HG02623 (cell line): ENCODE measurements around the gene SEPTIN5.

Experiments
- ATAC-seq: cut with Tn5 transposase; IDR thresholded peaks from one replicate; pipeline ENCODE4 v1.9.1; 2021; ENCODE audit warnings: moderate library complexity; ENCODE audit not compliant: unreplicated experiment

SEPTIN5 gene

DNA sequence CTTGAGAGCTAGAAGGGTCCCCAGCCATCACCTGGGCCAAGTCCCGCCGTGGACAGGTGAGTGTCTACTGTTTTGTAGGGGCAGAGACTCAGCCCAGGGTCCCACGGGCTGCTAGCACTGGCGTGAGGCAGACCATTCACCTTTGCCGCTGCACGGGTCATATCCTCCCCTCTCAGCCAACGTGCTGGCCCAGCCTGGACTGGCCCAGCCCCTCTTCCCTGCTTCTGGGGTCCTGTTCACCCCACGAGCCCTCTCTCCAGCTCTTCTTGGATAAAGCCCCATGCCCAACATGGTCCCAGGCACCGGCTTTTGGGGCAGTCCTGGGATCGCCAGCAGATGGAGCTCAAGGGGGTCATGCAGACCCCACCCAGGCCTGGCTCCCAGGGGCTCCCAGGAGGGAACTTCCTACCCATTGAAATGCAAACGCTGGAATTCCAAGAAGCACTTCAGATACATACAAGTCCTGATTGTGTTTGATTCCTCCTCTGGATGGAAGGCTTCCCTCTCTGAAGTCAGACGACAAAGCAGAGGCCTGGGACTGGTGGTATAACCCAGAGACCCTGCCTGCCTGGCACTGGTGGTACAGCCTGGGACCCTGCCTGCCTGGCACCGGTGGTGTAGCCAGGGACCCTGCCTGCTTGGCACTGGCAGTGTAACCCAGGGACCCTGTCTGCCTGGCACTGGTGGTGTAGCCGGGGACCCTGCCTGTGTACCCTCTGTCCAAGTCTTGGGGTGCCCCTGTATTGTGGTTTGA, 8.9 kb upstream of the SEPTIN5 start:
- no peak for ATAC-seq

DNA sequence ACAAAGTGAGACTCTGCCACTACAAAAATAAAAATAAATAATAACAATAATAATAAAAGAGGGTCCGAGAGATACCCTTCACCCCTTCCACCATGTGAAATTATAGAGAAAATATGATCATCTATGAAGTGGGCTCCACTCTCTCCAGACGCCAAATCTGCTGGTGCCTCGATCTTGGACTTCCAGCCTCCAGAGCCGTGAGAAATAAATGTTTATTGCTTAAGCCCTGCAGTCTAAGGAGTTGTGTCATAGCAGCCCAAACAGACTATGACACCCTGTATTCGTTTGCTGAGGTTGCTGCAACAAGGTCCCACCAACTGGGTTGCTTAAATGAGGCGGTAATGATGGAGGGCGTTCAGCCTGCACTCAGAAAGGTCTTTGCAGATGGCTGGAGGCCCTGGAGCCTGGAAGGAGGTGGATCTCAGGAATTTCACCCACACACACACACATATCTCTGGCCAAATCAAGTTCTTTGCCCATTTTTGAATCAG, 7.6 kb upstream of the SEPTIN5 start:
- ATAC-seq: no peak

DNA sequence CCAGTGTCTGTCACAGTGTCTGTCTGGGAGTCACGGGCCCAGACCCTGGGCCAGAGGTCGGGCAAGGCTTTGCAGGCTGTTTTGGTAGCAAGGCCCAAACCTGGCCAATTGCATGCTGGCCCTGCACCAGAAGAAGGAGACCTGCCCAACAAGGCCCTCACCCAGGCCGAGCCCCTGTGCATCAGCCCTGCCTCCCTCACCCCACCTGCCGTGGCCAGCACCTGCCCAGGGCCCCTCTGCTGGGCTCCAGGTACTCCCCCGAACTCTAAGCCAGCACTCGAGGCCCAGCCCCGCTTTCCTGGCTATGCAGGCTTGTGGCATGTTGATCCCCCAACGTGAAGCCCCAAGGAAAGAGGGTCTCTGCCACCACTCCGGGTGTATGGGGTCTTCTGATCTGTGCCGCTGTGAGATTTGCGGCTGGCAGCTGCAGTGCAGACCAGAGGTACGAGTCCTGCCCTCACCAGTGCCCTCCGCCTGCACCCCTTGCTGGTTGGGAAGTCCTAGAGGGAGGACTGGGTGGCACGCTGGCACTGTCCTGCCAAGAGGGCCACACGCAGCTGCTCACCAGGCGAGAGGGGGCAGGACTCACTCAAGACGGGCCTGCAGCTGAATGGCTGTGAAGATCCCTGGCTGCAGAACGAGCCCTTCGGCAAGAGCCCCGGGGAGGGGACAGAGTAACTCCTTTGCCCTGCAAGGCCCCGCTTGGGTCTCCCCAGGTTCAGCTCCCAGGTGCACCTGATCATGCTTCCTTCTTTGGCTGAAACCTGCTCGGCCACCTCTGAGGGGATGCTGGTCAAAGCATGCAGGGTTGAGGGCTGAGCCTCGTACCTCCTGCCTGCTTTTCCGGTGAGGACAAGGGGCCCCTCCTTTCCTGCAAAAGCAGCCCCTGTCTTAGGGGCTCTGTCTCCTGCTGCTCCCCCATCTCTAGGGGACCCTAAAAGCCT, 6.7 kb upstream of the SEPTIN5 start:
- no peak for ATAC-seq

DNA sequence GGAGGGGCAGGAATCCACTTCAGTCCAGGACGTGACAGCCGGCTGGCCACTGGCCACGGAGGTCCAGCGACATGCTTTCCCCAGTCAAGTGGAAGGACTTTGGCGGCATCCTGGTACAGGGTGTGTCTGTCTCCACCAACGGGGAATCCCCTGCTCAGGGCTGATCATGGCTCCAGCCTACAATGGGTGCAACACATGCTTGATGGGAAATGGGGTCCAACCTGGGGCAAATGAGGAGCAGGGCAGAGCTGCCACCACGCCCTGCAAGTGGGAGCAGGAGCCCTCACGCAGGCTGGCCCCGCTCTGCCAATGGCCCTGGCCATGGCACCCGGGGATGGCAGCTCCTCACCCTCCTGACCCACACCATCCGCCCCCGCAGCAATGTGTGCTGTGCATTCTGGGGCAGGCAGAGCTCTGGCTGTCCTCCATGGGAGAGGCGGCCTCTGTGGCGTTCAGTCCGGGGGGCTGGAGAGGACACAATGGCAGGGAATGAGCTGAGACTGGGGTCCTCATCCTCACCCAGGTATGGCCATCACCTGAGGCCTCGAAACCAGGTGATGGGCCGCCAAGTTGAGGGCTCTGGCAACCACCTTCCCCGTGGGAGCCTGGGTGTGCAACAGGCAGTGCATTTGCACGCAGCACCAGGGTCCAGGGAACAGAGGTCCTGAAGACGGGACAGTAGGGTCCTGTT, 5.8 kb upstream of the SEPTIN5 start:
- no peak for ATAC-seq

DNA sequence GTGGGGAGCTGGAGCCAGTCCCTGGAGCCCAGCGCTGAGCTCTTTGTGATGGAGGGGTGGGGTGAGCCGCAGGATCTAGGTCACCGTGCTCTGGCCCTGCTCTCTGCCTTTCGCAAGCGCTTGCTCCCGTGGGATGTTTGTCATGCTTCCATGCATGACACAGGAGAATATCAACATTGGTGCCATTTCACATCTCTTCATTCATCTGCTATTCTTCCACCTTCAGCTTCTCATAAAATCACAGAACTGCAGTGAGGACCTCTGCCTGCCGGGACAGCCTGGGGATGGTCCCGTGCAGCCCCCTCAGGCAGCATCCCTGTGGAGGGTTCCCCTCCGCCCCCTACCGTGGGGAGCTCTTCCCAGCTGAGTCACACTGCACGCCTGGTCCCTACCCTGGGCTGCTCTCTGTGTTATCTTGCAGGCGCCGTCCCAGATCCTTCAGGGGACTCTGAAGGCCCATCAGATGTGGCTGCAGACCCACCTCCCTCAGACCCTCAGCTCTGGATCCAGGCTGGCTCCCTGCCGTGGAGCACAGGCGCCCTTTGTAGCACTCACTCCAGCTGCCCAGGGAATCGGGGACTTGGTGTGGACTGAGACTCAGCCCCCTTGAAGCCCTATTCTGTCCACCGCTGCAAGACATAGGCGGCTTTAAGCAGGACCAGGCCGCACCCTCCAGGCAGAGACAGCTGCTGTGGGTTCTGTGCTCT, 5.1 kb upstream of the SEPTIN5 start:
- ATAC-seq: no peak

DNA sequence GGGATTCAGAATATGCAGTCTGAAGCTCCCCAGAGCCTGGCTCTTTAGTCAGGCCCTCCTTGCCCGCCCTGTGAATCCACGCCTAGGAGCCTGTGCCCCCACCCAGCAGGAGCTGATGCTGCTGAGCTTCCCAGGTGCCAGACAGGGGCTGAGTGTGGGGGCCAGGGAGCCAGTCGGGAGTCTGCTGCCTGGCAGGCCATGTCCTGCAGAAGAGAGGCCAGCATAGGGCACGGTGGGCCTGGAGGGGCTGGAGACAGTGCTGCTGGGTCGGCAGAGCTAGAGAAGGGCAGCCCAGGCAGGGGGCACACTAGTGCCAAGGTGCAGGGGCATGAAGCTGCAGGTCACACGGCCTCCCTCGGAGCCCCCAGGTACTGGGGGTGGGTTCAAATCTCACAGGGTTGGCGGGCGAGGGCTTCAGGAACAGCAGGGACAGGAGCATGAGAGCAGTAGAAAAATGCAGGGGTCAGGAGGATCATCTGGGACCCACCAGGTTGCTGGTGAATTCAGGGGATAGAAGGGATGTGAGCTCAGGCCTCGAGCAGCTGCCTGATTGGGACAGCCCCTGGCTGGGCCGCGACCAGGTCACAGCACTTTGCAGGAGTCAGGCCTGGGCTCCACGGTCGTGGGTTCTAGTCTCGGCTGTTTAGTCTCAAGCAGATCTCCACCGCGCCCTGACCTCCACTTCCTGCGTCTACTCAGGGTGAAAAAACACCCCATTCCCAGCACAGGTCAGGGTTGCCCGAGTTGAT, 4.1 kb upstream of the SEPTIN5 start:
- no peak for ATAC-seq

DNA sequence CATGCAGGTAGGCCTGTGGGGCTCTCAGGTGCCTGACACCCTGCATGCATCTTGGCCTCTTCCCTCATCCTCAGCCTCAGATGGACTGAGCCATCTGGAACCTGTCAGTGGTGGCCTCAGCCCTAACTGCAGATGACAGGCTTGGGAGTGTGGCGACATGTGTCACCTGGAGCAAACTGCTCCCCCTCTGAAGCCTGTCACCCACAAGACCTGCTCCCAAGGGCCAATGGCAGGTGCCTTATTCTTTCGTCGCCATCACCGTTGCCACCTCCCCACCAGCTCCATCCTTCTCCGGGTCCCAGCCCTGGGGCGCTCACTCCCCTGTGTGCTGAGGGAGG, 3.6 kb upstream of the SEPTIN5 start:
- no peak for ATAC-seq

DNA sequence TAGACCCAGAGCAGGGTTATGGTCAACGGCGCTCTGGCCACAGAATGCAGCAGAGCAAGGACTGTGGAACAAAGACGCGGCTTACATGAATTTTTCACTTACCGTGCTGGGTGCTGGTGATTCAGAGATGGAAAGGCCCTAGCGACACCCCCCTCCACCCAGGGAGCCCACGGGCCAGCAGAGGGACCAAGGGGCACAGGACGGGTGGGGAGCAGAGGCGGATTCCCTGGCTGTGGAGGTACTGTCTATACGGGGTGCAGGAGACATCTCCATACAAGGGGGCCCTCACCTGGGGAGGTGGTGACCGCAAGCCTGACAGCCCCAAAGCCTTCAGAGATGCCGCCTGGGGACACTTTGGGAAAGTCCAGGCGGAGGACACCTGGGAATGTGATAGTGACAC, 1.1 kb upstream of the SEPTIN5 start:
- ATAC-seq: no peak

DNA sequence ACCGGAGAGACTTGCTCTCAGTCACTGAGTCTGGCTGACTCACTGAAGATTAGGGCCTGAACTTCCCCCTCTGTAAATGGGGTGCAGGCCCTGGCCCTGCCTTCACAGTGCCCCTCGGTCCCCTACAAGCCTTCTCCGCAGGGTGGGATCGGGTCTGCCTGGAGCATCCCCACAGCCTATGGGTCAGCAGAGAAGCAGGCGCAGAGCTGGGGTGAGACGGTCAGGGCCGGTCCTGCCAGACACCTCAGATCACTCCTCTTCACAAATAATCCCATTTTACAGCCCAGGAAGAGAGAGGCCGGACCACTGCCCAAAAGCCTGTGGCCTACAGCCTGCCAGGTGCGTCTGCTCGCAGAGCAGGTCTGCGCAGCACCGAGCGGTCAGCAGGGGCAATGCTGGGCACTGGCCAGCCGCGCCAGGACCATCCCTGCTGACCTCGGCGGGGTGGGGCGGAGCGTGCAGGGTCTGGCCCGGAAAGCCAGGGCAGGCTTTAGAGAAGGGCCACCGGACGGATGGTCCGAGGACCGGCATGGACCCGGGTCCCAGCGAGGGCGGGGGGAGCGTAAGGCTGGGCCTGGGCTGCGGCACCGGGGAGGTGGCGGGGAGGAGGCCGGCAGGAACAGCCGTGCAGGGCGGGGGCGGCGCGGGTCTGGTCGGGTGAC, 522 bp upstream of the SEPTIN5 start:
- ATAC-seq: no peak

DNA sequence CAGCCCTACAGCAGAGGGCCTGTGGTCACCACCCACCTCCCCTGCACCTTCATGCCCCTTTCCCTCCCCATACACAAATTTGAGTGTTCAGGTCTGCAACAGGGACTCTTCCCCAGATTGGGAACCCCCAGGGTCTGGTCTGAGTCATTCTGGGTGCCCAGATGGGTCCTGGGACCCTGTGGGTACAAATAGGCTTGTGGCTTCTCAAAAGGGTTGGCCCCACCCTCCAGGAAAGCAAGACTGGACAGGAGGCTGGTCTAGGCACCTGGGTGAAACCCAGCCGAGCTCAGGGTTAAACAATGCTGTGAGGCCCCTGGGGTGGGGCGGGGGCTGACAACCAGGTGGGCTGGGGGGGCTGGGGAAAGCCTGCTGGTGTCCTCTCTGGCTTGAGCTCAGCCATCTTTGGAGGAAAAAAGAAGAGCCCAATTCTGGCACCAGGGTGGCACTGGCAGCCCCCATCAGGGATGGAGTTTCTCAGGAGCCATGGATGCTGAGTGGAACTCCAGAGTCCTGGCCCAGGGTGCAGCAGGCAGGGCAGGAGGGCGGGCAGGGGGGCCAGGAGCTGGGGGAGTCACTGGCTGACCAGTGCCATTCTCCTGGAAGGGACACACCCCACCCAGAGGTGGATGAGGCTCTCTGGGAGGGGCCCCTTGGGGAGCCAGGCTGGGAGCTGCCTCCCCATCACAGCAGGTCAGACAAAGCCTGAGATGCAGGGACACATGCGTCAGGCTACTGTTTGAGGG, 1.1 kb downstream of the SEPTIN5 start:
- no peak for ATAC-seq

DNA sequence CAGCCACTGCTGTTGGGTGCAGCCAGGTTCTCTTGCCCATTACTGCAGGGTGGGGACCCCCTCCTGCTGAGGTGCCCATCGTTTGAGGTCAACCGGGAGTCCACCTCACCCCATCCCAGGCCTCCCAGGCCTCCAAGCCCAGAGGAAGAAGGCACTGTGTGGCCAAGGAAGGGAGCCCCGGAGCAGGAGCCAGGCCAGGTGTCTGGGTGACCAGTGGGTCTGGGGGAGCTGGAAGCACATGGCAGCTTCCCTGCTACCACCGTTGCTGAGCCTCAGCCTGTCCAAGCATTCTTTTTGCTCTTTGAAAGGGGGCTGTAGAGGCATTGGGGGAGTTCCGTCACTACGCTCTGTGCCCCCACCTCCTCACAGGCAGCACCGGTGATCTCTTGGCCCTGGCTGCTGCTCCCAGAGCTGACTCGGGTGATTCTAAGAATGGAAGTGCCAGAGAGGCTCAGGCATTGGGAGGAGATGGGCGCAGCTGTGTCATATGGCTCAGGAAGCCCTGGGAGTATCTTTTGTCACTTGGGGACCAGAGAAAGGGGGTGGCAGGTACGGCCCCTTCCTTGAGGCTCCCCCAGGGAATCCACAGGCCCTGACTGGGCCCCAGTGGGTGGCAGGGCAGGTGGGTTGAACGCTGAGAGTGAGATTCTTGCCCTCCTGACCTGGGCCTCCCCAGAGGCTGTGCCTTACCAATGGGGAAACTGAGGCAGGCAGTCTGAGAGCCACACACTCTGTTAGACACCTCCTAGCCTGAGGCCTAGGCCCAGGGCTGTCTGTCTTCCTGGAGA, 1.9 kb downstream of the SEPTIN5 start:
- ATAC-seq: no peak

DNA sequence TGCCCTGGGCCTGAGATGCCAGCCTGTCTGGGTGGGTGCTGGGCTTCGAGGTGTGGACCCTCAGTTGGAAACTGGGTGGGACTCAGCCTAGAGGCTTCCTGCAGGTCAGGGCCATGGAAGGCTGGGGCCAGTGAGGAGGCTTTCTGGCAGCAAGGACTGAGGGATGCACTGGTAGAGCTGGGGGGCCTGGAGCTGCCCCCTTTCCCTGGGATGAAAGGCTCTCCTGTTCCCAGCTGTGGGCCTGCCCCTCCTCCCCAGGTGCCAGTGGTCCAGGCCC, 2.5 kb downstream of the SEPTIN5 start:
- ATAC-seq: no peak

DNA sequence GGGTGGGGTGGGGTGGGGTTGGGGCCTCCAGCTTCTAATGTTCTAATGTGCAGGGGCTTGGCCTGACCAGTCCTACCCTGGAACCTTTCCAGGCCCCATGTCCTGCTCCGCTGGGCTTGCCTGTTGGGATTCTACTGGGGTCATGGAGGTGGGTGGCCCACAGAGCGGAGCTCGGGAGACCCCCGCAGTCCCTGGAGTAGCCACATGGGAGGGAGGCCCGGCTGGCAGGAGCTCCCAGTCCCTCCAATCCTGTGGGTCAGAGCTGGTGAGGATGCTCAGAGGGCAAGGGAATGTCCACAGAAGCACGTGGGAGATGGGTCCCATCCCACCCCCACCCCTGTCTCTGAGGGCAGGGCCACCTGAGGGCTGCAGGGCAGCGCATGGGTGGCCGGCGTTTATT, 2.9 kb downstream of the SEPTIN5 start:
- no peak for ATAC-seq

DNA sequence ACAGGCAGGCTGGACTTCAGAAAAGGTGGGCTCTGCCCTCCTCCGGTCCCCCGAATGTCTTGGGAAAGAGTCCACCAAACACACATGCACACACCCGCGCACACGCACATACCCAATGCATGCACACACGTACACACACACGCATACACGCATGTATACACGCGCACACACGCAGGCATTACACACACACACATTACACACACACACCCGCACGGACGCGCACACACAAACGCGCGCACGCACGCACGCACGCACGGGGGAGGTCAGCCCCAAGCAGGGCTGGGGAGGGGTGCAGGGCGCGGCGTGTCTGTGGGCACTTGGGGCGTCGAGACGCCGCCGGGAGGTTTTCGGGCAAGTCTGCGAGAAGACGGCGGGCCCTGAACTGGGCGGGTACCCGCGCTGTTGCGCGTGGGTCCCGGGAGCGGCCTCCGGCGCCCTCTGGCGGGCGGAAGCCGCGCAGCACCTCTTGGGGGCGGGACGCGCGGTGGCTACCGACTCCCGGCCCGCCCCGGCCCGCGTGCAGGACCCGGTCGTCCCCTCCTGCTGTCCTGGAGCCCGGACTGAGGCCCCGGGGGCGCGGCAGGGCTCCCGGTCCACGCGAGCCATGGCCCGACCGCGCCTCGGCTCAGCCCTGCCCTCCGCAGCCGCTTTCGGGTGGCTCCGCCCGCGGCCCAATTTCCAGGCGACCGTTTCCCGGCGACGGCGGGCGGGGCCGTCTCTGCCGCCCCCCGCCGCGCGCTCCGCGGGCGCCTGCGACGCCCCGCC, 3.6 kb downstream of the SEPTIN5 start:
- ATAC-seq: no peak

DNA sequence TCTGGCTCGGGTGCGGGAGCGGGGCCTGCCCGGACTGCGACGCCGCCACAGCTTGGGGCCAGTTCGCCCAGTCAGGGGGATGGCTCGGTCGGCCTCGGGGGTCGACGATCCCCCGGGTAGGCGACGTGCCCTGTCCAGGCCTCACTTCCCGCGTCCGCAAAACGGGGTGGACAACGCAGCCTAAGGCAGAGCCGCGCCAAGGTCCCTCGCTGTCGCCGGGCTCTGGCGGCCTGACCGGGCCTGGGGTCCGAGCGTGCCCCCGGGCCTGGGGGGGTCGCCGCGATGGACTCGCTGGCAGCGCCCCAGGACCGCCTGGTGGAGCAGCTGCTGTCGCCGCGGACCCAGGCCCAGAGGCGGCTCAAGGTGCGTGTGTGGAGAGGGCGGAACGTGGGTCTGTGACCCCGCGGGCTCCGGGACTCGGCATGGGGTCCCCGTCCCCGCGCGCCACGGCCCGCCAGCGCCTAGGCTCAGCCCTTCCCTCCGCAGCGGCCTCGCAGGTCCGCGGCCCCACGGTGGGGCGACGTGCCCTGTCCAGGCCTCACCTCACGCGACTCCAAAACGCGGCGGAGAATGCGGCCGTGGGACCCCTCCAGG, 4.2 kb downstream of the SEPTIN5 start:
- no peak for ATAC-seq

DNA sequence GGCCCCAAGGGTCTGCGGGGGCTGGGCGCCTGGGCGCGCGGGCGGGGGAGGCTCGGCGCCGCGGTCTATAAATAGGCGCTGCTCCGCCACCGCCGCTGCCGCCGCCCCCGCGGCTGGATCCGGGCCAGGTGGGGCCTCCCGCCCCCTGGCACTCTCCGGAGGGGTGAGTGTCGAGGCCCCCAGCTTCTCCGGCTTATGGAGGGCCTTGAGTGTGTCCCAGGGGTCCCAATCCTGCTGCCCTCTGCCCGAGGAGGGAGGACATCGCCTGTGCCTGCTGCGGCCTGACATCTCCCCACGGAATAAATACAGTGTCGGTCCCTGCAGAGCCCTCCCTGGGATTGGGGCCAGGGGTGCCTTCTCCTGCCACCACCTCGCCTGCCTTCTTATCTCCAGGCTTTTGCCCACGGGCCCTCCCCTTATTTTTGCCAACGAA, 4.8 kb downstream of the SEPTIN5 start:
- ATAC-seq: no peak

DNA sequence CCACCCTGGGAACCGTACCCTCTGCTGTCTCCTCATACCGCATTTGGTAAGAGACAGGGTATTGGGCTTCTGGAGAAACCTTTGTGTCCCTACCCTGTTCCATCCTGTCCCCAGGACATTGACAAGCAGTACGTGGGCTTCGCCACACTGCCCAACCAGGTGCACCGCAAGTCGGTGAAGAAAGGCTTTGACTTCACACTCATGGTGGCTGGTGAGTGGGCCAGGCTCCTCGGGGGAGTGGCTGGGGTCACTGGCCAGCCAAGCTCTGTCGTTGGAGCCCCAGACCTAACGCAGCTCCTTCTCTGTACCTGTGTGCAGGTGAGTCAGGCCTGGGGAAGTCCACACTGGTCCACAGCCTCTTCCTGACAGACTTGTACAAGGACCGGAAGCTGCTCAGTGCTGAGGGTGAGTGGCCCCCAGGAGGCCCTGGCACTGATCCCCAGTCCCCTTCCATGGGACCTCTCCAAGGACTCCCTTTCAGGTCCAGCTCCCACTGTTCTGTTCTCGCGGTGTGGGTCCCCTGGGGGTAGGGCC, 5.3 kb downstream of the SEPTIN5 start:
- ATAC-seq: no peak
